Measurements from ENCODE around the gene ALS2. TPM values are rescaled to one million over a fixed set of nuclear protein-coding genes. Genes with fewer than 3 reads are reported as not detected.

Gene ALS2
- total RNA-seq, 1 experiment from 2014 or later, result 28.4 TPM

DNA sequence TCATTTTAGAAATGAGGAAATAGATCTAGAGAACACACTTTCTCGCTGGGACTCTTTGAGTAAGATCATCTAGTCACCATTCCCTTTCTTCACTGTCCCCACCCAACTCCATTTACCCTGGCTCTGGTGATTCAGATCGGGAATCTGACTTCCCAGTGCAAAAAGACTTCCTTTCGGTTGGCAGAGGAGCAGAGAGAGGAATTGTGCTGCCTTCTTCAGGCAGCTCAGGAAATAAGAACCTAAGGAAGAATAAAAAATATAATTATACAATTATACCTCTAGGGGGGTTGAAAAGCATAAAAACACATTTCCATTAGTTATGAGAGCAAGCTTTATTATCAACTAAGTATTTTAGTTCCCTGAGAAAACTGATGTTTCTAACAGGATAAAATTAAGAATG lies 73.0 kb downstream of the ALS2 start:
- Mint-ChIP-seq H3K4me3 (no peak overlapping the region), H3K27me3 (ENCODE audit: low read depth) (no peaks in the 10 kb centered on the region), H3K4me1 (no peaks in the 10 kb centered on the region), H3K27ac (no peak overlapping the region; a peak in 1 of 7 replicates), H3K36me3 (ENCODE audit: insufficient read depth in 1 of 3, low read depth in 3 of 3) (peaks cover 7 to 58% (median 50%) of the 10 kb centered on the region in 3 experiments; a peak in 6 of 7 replicates), H3K9me3 (no peaks in the 10 kb centered on the region)
- H3K79me1 ChIP-seq (ENCODE audit: insufficient read depth, low read depth, low read length, poor library complexity, severe bottlenecking), result no peaks in the 10 kb centered on the region
- no peaks in the 10 kb centered on the region for H3K4me1 ChIP-seq (ENCODE audit: insufficient read depth, low read length)
- H3K56ac ChIP-seq (ENCODE audit: insufficient read length, low read depth, low read length), result no peak overlapping the region
- WGBS (ENCODE audit: extremely low coverage, insufficient read length, low lambda C conversion rate), result no CpG with 5 or more reads among the region's 3 CpGs
- DNase-seq, result no peak
- no peaks in the 10 kb centered on the region for H3K23me2 ChIP-seq (ENCODE audit: insufficient read length, low read depth, low read length, poor library complexity, severe bottlenecking)
- no peak overlapping the region for H4K91ac ChIP-seq (ENCODE audit: insufficient read length, low read depth, low read length)
- H3K4me2 ChIP-seq (ENCODE audit: insufficient read depth, insufficient read length, low read length), result no peak overlapping the region
- H4K8ac ChIP-seq (replicated peaks; ENCODE audit: insufficient read length, low read depth, low read length), result no peak overlapping the region
- H3K23ac ChIP-seq (ENCODE audit: insufficient read length, low read depth, low read length), result no peak overlapping the region
- H3K27me3 ChIP-seq (ENCODE audit: insufficient read depth, low read length), result no peaks in the 10 kb centered on the region
- no peak overlapping the region for H3K14ac ChIP-seq (ENCODE audit: insufficient read depth, low read length)
- no peak overlapping the region for H3K9ac ChIP-seq (ENCODE audit: extremely low read depth, insufficient read length, low read length)
- H4K20me1 ChIP-seq (ENCODE audit: control insufficient read depth, insufficient read depth, insufficient read length), result no peaks in the 10 kb centered on the region
- H4K5ac ChIP-seq (ENCODE audit: insufficient read length, low read depth, low read length), result no peak overlapping the region
- H2AK5ac ChIP-seq (ENCODE audit: insufficient read length, low read length), result no peak overlapping the region
- no peak overlapping the region for H2BK5ac ChIP-seq (ENCODE audit: insufficient read length, low read length)
- no peak overlapping the region for H3K4ac ChIP-seq (ENCODE audit: low read depth, low read length)
- no peak overlapping the region for H3K27ac ChIP-seq (ENCODE audit: insufficient read length, low read depth, low read length)
- no peak overlapping the region for H2AFZ ChIP-seq (ENCODE audit: low read length)
- no peak overlapping the region for H2BK20ac ChIP-seq (ENCODE audit: low read depth, low read length, poor library complexity, severe bottlenecking)
- H3K18ac ChIP-seq (ENCODE audit: insufficient read length, low read depth, low read length), result no peak overlapping the region
- TF ChIP-seq, protein P1, sequence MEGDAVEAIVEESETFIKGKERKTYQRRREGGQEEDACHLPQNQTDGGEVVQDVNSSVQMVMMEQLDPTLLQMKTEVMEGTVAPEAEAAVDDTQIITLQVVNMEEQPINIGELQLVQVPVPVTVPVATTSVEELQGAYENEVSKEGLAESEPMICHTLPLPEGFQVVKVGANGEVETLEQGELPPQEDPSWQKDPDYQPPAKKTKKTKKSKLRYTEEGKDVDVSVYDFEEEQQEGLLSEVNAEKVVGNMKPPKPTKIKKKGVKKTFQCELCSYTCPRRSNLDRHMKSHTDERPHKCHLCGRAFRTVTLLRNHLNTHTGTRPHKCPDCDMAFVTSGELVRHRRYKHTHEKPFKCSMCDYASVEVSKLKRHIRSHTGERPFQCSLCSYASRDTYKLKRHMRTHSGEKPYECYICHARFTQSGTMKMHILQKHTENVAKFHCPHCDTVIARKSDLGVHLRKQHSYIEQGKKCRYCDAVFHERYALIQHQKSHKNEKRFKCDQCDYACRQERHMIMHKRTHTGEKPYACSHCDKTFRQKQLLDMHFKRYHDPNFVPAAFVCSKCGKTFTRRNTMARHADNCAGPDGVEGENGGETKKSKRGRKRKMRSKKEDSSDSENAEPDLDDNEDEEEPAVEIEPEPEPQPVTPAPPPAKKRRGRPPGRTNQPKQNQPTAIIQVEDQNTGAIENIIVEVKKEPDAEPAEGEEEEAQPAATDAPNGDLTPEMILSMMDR (conservative IDR thresholded peaks at IDR 0.05), result no peak
- H3T11ph ChIP-seq (ENCODE audit: low read length), result no peak overlapping the region
- no peaks in the 10 kb centered on the region for H3K9me3 ChIP-seq (ENCODE audit: control insufficient read depth, low read depth, low read length)
- no peak overlapping the region for H2BK15ac ChIP-seq (ENCODE audit: low read depth, low read length)
- H2BK120ac ChIP-seq (ENCODE audit: low read depth, low read length, poor library complexity, severe bottlenecking), result no peak overlapping the region
- H2BK12ac ChIP-seq (ENCODE audit: insufficient read length, low read depth, low read length), result no peak overlapping the region
- no peaks in the 10 kb centered on the region for H3K79me2 ChIP-seq (ENCODE audit: insufficient read depth, low read length)
